Activated CD8-positive, alpha-beta T cell treated with anti-CD3 and anti-CD28 coated beads for 36 hours (primary cell): ENCODE results near the gene PDRG1. TPM values are rescaled to one million over a fixed set of nuclear protein-coding genes. Genes with fewer than 3 reads are reported as not detected.

Source experiments
- ATAC-seq: fragments of 200-7000 bp; cut with Tn5 transposase; one replicate; pipeline ENCODE4 v1.10.0; 2021; ENCODE audit warnings: mild to moderate bottlenecking, moderate library complexity
- CTCF ChIA-PET: fragments of 350-600 bp; sonication (Branson Sonifier 250); formaldehyde crosslinking; loops from one replicate; lab custom pipeline; 2021; ENCODE audit warnings: antibody characterized with exemption; lab: Charles Lee
- POLR2A ChIA-PET: fragments of 350-600 bp; sonication (Branson Sonifier 250); formaldehyde crosslinking; loops from one replicate; lab custom pipeline; 2021; ENCODE audit warnings: antibody characterized with exemption; lab: Charles Lee
- DNase-seq: peaks from one replicate; pipeline ENCODE4 v3.0.0-alpha.2; 2020
- H3K27ac Mint-ChIP-seq: one replicate; pipeline ENCODE4 v1.8.0; 2021; ENCODE audit warnings: mild to moderate bottlenecking, mixed read lengths
- H3K27me3 Mint-ChIP-seq: one replicate; pipeline ENCODE4 v1.8.0; 2021; ENCODE audit warnings: mixed read lengths
- H3K36me3 Mint-ChIP-seq: one replicate; pipeline ENCODE4 v1.8.0; 2021; ENCODE audit warnings: low read depth, mixed read lengths
- H3K4me1 Mint-ChIP-seq: one replicate; pipeline ENCODE4 v1.8.0; 2021; ENCODE audit warnings: low read depth, mixed read lengths
- H3K4me3 Mint-ChIP-seq: one replicate; pipeline ENCODE4 v1.8.0; 2021; ENCODE audit warnings: mild to moderate bottlenecking, moderate library complexity, mixed read lengths
- H3K9me3 Mint-ChIP-seq: one replicate; pipeline ENCODE4 v1.8.0; 2021; ENCODE audit warnings: mixed read lengths
- intact Hi-C: fragments of 100-400 bp; cut with micrococcal nuclease; formaldehyde crosslinking; loops from one replicate; pipeline ENCODE4 v1.10.0; 2022
- total RNA-seq, 2 experiments: library from RNA; stranded (reverse); gene quantifications; one replicate each; pipeline ENCODE4 v1.2.3, GENCODE V29; 2021
- TF ChIP-seq, protein P1 (sequence below): fragments of 200-600 bp; IDR thresholded peaks from one replicate; pipeline ENCODE4 v1.8.0; 2022; ENCODE audit warnings: antibody characterized with exemption, mild to moderate bottlenecking

PDRG1 gene
- total RNA-seq, 2 experiments from 2014 or later: 17.7 to 18.3 TPM

DNA sequence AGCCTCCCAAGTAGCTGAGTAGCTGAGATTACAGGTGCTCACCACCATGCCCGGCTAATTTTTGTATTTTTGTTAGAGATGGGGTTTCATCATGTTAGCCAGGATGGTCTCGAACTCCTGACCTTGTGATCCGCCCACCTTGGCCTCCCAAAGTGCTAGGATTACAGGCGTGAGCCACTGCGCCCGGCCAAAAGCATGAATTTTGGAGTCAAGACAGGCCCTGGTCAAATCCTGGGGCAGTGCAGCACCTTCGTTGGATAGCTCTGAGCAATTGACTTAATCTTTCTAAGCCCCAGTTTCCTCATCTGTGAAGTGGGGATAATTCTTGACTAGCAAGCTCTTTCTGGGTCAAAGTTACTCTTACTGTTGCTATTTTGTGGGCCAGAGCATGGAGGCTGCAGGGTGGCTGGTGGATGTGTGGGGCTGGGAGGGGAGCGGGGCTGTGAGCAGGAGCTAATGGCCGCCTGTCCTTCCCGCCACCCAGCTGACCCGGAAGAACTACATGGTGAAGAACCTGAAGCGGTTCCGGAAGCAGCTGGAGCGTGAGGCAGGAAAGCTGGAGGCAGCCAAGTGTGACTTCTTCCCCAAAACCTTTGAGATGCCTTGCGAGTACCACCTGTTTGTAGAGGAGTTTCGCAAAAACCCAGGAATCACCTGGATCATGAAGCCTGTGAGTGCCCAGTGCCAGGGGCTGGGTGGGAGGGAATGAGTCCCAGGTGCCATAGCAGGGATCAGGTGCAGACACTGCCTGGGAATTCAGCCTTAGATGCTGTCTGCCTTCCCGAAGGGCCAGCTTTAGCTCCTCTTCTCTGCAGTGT, 42.4 kb downstream of the PDRG1 start:
- no peak for ATAC-seq
- TF ChIP-seq, protein P1, sequence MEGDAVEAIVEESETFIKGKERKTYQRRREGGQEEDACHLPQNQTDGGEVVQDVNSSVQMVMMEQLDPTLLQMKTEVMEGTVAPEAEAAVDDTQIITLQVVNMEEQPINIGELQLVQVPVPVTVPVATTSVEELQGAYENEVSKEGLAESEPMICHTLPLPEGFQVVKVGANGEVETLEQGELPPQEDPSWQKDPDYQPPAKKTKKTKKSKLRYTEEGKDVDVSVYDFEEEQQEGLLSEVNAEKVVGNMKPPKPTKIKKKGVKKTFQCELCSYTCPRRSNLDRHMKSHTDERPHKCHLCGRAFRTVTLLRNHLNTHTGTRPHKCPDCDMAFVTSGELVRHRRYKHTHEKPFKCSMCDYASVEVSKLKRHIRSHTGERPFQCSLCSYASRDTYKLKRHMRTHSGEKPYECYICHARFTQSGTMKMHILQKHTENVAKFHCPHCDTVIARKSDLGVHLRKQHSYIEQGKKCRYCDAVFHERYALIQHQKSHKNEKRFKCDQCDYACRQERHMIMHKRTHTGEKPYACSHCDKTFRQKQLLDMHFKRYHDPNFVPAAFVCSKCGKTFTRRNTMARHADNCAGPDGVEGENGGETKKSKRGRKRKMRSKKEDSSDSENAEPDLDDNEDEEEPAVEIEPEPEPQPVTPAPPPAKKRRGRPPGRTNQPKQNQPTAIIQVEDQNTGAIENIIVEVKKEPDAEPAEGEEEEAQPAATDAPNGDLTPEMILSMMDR: no peak
- Mint-ChIP-seq H3K4me1 (no peaks in the 10 kb centered on the region), H3K4me3 (no peak overlapping the region), H3K27ac (no peak overlapping the region), H3K9me3 (no peaks in the 10 kb centered on the region), H3K27me3 (no peaks in the 10 kb centered on the region), H3K36me3 (no peaks in the 10 kb centered on the region)
- intact Hi-C loops: no loop called here
- CTCF ChIA-PET: no interaction called here
- DNase-seq: no peak
- POLR2A ChIA-PET: no interaction called here

DNA sequence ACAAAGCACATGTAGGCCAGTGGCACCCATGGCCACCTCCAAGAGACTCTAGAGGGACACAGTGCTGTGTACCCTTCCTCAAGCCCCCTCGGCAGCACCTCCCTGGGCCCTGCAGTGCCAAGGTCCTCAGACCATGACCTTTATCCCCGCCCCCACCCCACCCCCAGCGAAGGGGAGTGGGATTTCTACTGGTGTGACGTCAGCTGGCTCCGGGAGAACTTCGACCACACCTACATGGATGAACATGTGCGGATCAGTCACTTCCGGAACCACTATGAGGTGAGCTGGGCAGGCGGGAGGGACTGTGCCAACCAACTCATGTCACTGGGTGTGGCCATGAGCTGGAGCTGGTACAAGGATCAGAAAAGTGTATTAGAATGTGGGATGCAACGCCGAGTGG, 43.4 kb downstream of the PDRG1 start:
- Mint-ChIP-seq H3K9me3 (no peaks in the 10 kb centered on the region), H3K27ac (no peak overlapping the region), H3K36me3 (no peaks in the 10 kb centered on the region), H3K4me3 (no peak overlapping the region), H3K27me3 (no peaks in the 10 kb centered on the region), H3K4me1 (no peaks in the 10 kb centered on the region)
- TF ChIP-seq, protein P1: no peak
- ChIA-PET POLR2A (no interaction called here), CTCF (interaction anchor here (1.2 kb wide), 1 partner anchor 43 kb away, joined by 3 read pairs; the partner anchor contains the start of gene PDRG1)
- no peak for ATAC-seq
- DNase-seq: no peak
- intact Hi-C loops: no loop called here

DNA sequence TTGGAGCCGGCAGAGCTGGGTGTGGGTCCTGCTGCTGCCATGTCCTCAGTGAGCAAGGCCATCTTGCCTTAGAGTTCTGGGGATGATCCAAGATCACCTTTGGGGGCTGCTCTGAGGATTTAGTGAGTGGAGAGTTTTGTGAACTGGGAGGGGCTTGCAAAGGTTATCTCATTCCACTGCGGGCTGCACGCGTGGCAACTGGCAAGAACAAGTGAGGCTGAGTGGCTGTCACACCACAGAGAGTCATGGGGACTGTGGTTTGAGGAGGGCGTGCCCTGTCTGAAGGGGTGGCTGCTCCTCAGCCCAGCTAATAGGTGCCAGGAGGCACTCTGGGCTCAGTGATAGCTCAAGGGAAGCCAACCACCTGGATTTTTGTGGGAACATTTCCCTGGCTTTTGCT, 43.8 kb downstream of the PDRG1 start:
- Mint-ChIP-seq H3K27me3 (no peaks in the 10 kb centered on the region), H3K9me3 (no peaks in the 10 kb centered on the region), H3K4me3 (no peak overlapping the region), H3K27ac (no peak overlapping the region), H3K4me1 (no peaks in the 10 kb centered on the region), H3K36me3 (no peaks in the 10 kb centered on the region)
- POLR2A ChIA-PET: no interaction called here
- DNase-seq (peak; percentile 26), ATAC-seq (no peak)
- CTCF ChIA-PET: interaction anchor here (1.2 kb wide), 1 partner anchor 44 kb away, joined by 3 read pairs; the partner anchor contains the start of gene PDRG1
- intact Hi-C loops: no loop called here
- TF ChIP-seq, protein P1: no peak

DNA sequence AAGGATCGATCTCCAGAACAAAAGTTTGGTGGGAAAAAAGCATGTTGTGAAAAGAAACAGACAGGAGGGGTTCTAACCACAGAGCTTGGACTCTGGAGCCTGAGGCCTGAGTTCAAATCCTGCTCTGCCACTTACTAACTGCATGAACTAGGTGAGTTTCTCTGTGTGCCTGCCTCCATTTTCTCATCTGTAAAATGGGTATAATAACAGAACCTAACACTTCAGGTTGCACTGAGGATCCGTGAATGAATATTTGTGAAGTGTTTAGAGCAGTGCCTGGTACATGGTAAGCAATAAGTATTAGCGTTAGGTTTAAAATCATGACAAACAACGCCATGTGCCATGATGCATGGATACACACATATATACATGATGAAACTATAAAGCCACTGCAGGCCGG, 44.8 kb downstream of the PDRG1 start:
- Mint-ChIP-seq H3K4me1 (no peaks in the 10 kb centered on the region), H3K27me3 (no peaks in the 10 kb centered on the region), H3K27ac (no peak overlapping the region), H3K9me3 (no peaks in the 10 kb centered on the region), H3K36me3 (no peaks in the 10 kb centered on the region), H3K4me3 (no peak overlapping the region)
- intact Hi-C loops: no loop called here
- ChIA-PET POLR2A (no interaction called here), CTCF (no interaction called here)
- DNase-seq (no peak), ATAC-seq (no peak)
- TF ChIP-seq, protein P1: no peak

DNA sequence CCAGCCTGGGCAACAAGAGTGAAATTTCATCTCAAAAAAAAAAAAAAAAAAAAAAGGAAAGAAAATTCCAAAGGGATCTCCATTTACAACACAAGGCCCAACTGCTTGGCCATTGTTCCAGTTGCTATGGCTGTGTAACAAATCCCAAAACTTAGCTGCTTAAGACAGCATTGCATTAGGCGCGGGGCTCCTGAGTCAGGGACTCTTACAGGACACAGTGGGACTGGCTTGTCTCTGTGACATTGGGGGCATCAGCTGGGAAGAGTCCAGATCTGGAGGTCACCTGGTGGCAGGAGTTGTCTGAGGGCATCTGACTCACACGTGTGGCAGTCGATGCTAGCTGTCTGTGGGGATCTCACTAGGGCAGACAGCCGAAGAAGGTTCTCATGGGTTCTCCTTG, 45.8 kb downstream of the PDRG1 start:
- CTCF ChIA-PET: no interaction called here

More for the DNA sequence above, 45.8 kb downstream of the PDRG1 start:
- H3K36me3 Mint-ChIP-seq: no peaks in the 10 kb centered on the region
- POLR2A ChIA-PET: no interaction called here
- H3K4me1 Mint-ChIP-seq: no peaks in the 10 kb centered on the region
- ATAC-seq (no peak), DNase-seq (no peak)
- TF ChIP-seq, protein P1: no peak
- no peak overlapping the region for H3K4me3 Mint-ChIP-seq
- H3K27ac Mint-ChIP-seq: no peak overlapping the region
- H3K27me3 Mint-ChIP-seq: no peaks in the 10 kb centered on the region
- intact Hi-C loops: no loop called here
- no peaks in the 10 kb centered on the region for H3K9me3 Mint-ChIP-seq
